Measurements from ENCODE around the gene RPLP1.
"Not testable (repeated sequence)": the region's sequence is repeated elsewhere in the genome, so short reads cannot be mapped to it uniquely, and the experiment has no call there.

The RPLP1 gene

GRCh38 chr15:69443032-69443611 is 9.5 kb upstream of the RPLP1 start:
- DNase-seq: no peak

GRCh38 chr15:69444686-69445085 is 7.9 kb upstream of the RPLP1 start:
- DNase-seq: no peak

- DNase-seq: no peak
Observed at GRCh38 chr15:69446953-69447352, 5.7 kb upstream of the RPLP1 start.

- not testable (repeated sequence) for DNase-seq
Observed at GRCh38 chr15:69450221-69450620, 2.4 kb upstream of the RPLP1 start.

- DNase-seq: no peak
Observed at GRCh38 chr15:69450968-69451695, 1.5 kb upstream of the RPLP1 start.

GRCh38 chr15:69451951-69452691 is 497 bp upstream of the RPLP1 start:
- peak; percentile 69 for DNase-seq

GRCh38 chr15:69454953-69455352 is 2.3 kb downstream of the RPLP1 start:
- DNase-seq: no peak

GRCh38 chr15:69456208-69457166 is 3.9 kb downstream of the RPLP1 start:
- DNase-seq: no peak

- DNase-seq: no peak
Observed at GRCh38 chr15:69457304-69458280, 5.0 kb downstream of the RPLP1 start.

GRCh38 chr15:69459066-69459465 is 6.4 kb downstream of the RPLP1 start:
- no peak for DNase-seq

GRCh38 chr15:69460481-69460880 is 7.9 kb downstream of the RPLP1 start:
- no peak for DNase-seq

- no peak for DNase-seq
Observed at GRCh38 chr15:69462030-69462492, 9.4 kb downstream of the RPLP1 start.

GRCh38 chr15:69462493-69463181 is 10.0 kb downstream of the RPLP1 start:
- DNase-seq: peak; percentile 97

- DNase-seq: no peak
Observed at GRCh38 chr15:69463182-69463756, 10.7 kb downstream of the RPLP1 start.

GRCh38 chr15:69465253-69465652 is 12.6 kb downstream of the RPLP1 start:
- DNase-seq: no peak

GRCh38 chr15:69466733-69467132 is 14.1 kb downstream of the RPLP1 start:
- no peak for DNase-seq

- no peak for DNase-seq
Observed at GRCh38 chr15:69467636-69468035, 15.0 kb downstream of the RPLP1 start.

GRCh38 chr15:69468241-69469121 is 15.9 kb downstream of the RPLP1 start:
- DNase-seq: peak; percentile 93

- DNase-seq: no peak
Observed at GRCh38 chr15:69469467-69470201, 17.0 kb downstream of the RPLP1 start.
